Right ventricle myocardium inferior (tissue), 1 donor: ENCODE data around the gene EIF4G2. TPM values are rescaled to one million over a fixed set of nuclear protein-coding genes. Genes with fewer than 3 reads are reported as not detected.

ENCODE experiments used
- ATAC-seq: fragments of 200-7000 bp; cut with Tn5 transposase; one replicate; pipeline ENCODE4 v1.9.1; 2020; ENCODE audit warnings: mild to moderate bottlenecking, moderate library complexity
- DNase-seq: peaks from one replicate; pipeline ENCODE4 v3.0.0; 2021; ENCODE audit errors: missing footprints
- intact Hi-C: fragments of 100-400 bp; cut with DNase I; formaldehyde crosslinking; loops from one replicate; pipeline ENCODE4 v1.11.0; 2022
- total RNA-seq: library from RNA; stranded (reverse); fragmentation: NEBNext Ultra II Directional; extraction: Animal tissue kit (Norgen Biotek cat#: 25700); gene quantifications from one replicate; pipeline ENCODE4 v1.2.1, GENCODE V29; 2021
- donor health status: DM: no; HTN: yes; CAD: no; lungs with severe emphysema.

Gene EIF4G2
- total RNA-seq, 1 donor from 2014 or later, result 752 TPM

GRCh38 chr11:10750838-10751580 is 57.7 kb downstream of the EIF4G2 start, which contains the start of gene CTR9:
Gene CTR9 (plus strand): TSS chr11:10751246. CDS start chr11:10751413, 167 bp downstream.
- DNase-seq (peak; percentile 96), ATAC-seq (peak; percentile 98)
- intact Hi-C loops, result no loop called here

DNA sequence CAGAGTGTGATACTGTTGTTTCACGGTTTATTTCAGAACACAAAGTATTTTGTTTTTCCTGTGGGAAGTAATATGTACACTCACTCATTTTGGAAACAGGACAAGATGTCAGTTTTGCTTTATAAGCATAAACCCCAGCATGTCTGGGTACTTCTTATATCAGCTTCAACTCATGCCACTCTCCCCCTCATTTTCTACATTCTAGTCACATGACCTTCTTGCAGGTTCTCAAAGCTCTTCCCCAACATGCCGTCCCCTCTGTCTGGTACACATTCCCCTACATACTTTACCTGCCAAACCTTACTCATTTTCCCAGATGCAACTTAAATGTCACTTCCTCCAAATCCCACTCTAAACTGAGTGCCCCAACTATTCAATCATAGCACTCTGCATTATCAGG is 59.2 kb downstream of the EIF4G2 start:
- no peak for ATAC-seq
- intact Hi-C loops, result no loop called here
- no peak for DNase-seq

- intact Hi-C loops, result no loop called here
- ATAC-seq (no peak), DNase-seq (no peak)
These were observed 61.0 kb downstream of the EIF4G2 start for GRCh38 chr11:10747733-10748132.

Other genes starting within 250 kb of the EIF4G2 start
- 106 TPM for gene LYVE1, start 240.3 kb downstream of the EIF4G2 start, total RNA-seq
- 5.9 TPM for gene IRAG1, start 115.2 kb downstream of the EIF4G2 start, total RNA-seq
- gene CTR9, start 57.7 kb downstream of the EIF4G2 start, total RNA-seq, result 20.6 TPM
- gene ZBED5, start 49.1 kb upstream of the EIF4G2 start, total RNA-seq, result 42.7 TPM